Measurements from ENCODE around the gene GRID2. TPM values are rescaled to one million over a fixed set of nuclear protein-coding genes. Genes with fewer than 3 reads are reported as not detected.

Gene GRID2
- total and polyA plus RNA-seq, 2 of the 13 experiments (the other 11 are each of a cell fraction or from before 2014, with no cell fraction given), result not detected

- TF ChIP-seq BCL3 (CRISPR knock-in tag; IDR thresholded peaks at IDR 0.05), result no peak
- TF ChIP-seq KAT8 (CRISPR knock-in tag; IDR thresholded peaks at IDR 0.05), result no peak
Observed at GRCh38 chr4:93809773-93810172, 1506.0 kb downstream of the GRID2 start (continued).

GRCh38 chr4:93810340-93810992 is 1506.7 kb downstream of the GRID2 start:
- WGBS (ENCODE audit: low lambda C conversion rate), result 11% methylated on average over 5 of the region's 5 CpGs
- H3K4me1 ChIP-seq (ENCODE audit: insufficient read depth, low read length), result no peaks in the 10 kb centered on the region
- no peak overlapping the region for H3K27ac ChIP-seq (ENCODE audit: extremely low read length, insufficient read depth, low read length)
- no peaks in the 10 kb centered on the region for H3K9me3 ChIP-seq (ENCODE audit: low read length)
- TF ChIP-seq SOX5 (CRISPR knock-in tag; IDR thresholded peaks at IDR 0.05; ENCODE audit: borderline replicate concordance) (no peak), SP4 (CRISPR knock-in tag; IDR thresholded peaks at IDR 0.05) (no peak), KAT7 (CRISPR knock-in tag; IDR thresholded peaks at IDR 0.05; ENCODE audit: borderline replicate concordance) (no peak), KDM1A (CRISPR knock-in tag; IDR thresholded peaks at IDR 0.05) (no peak), MTA1 (CRISPR knock-in tag; IDR thresholded peaks at IDR 0.05; ENCODE audit: borderline replicate concordance) (no peak), ATF4 (CRISPR knock-in tag; IDR thresholded peaks at IDR 0.05) (no peak), HOXA5 (CRISPR knock-in tag; IDR thresholded peaks at IDR 0.05) (no peak), NCOR1 (IDR thresholded peaks at IDR 0.05; ENCODE audit: borderline replicate concordance, low read length) (no peak), ZNF75D (CRISPR knock-in tag; IDR thresholded peaks at IDR 0.05; ENCODE audit: borderline replicate concordance) (no peak), ZNF773 (CRISPR knock-in tag; IDR thresholded peaks at IDR 0.05; ENCODE audit: borderline replicate concordance) (no peak), TGIF2 (CRISPR knock-in tag; IDR thresholded peaks at IDR 0.05) (no peak), IRF2 (CRISPR knock-in tag; IDR thresholded peaks at IDR 0.05) (no peak)
- intact Hi-C loops (cut with micrococcal nuclease; ENCODE audit: unreplicated experiment), result no loop called here
- ChIA-PET POLR2A (no interaction called here), CTCF (ENCODE audit: low intra/inter-chr PET ratio, low total read pairs) (no interaction called here)
- H3K27me3 ChIP-seq (ENCODE audit: control insufficient read depth in 1 of 2, insufficient read depth in 2 of 2, low read length in 2 of 2), result no peaks in the 10 kb centered on the region; a peak in 1 of 5 replicates
- no peak for DNase-seq (ENCODE audit: low spot score)
- in situ Hi-C loops (cut with HindIII; ENCODE audit: extremely low pct_ligation_motif_present, low pct_unique_long_range_greater_than_20kb), result no loop called here
- no peaks in the 10 kb centered on the region for H4K20me1 ChIP-seq (ENCODE audit: insufficient read depth, low read length)
- no TSS peak for BruUV-seq (replicated peaks)
- H3K4me3 ChIP-seq (replicated peaks in 1 of 3; ENCODE audit: insufficient read depth in 1 of 3, low read depth in 2 of 3, low read length in 3 of 3), result no peak overlapping the region
- no peak for ATAC-seq
- no peak for FAIRE-seq
- no peaks in the 10 kb centered on the region for H3K79me2 ChIP-seq (ENCODE audit: insufficient read depth, low read length)
- no peaks in the 10 kb centered on the region for H3K36me3 ChIP-seq (replicated peaks in 1 of 2; ENCODE audit: control insufficient read depth in 1 of 2, insufficient read depth in 2 of 2, low read length in 2 of 2)
- no peak overlapping the region for H2AFZ ChIP-seq (ENCODE audit: low read length)
- no peak overlapping the region for H3K9ac ChIP-seq (ENCODE audit: insufficient read depth, low read depth, low read length)
- no peak overlapping the region for H3K4me2 ChIP-seq (ENCODE audit: low read depth, low read length)

All from HepG2 (cell line).